HG02870 (cell line): Measurements from ENCODE around the gene YJU2.

Experiments
- ATAC-seq: cut with Tn5 transposase; IDR thresholded peaks from one replicate; pipeline ENCODE4 v1.9.1; 2021; ENCODE audit warnings: mild to moderate bottlenecking, moderate library complexity; ENCODE audit not compliant: unreplicated experiment

The YJU2 gene

DNA sequence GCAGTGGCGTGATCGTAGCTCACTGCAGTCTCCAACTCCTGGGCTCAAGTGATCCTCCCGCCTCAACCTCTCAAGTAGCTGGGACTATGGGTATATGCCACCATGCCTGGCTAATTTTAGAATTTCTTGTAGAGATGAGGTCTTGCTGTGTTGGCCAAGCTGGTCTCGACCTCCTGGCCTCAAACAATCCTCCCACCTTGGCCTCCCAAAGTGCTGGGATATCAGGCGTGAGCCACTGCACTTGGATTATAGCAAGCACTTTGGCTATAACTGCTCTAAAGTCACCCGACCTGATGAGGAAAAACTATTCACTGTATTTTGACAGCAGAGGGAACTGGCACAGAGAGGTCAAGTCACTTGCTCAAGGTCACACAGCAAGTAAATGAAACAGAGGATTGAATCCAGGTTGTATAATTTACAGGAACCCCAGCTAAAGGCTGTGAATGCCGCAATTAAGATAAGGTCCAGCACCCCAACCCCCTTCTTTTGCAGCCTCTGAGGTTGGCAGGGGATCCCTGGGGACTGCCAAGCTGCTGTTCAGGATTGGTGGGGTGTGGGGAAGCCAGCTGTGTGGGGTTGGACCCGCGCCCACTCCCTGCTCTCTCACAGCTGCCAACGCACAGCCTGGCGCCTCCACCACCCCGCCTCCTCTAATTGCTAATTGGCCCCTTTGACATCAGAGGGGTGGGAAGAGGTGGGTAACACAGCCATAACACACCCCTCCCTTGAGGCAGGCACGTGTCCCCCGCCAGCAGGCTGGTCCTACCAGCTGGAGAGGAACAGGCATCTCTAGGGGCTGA lies 49.3 kb downstream of the YJU2 start:
- no peak for ATAC-seq

DNA sequence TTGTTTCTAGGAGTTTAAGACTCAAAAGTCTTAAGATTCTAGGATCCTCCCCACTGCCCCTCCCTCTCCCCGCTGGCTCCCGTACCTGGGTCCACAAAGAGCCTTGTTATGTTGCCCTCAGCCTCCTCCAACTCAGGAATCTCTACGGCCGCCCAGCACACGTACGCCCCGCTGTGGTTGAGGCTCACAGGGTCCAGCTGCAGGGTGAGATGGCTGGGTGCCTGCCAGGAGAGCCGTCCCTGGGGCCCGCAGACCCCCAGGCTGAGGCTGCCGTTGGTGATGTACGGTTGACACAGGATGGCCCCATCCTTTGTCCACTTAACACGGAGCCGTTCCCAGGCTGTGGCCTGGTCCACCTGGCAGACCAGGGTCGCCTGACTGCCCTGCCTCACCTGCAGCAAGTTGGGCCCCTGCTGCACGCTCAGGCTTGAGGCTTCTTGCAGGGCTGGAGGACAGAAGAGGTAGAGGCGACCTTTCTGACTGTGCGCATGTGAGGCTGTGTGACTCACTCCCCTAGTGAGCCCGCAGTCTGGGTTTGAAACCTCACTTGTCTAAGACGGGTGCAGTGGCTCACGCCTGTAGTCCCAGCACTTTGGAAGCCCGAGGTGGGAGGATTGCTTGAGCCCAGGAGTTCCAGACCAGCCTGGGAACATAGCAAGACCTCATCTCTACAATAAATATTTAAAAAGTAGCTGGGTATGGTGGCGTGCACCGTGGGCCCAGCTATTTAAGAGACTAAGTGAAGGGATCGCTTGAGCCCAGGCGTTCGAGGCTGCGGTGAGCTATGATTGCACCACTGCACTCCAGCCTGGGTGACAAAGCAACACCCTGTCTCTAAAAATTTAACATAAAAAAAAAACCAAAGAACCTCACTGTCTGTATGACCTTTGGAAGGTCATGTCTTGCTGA lies 51.3 kb downstream of the YJU2 start:
- no peak for ATAC-seq

- ATAC-seq, result no peak
These were observed 52.1 kb downstream of the YJU2 start for GRCh38 chr19:4298810-4299550.

DNA sequence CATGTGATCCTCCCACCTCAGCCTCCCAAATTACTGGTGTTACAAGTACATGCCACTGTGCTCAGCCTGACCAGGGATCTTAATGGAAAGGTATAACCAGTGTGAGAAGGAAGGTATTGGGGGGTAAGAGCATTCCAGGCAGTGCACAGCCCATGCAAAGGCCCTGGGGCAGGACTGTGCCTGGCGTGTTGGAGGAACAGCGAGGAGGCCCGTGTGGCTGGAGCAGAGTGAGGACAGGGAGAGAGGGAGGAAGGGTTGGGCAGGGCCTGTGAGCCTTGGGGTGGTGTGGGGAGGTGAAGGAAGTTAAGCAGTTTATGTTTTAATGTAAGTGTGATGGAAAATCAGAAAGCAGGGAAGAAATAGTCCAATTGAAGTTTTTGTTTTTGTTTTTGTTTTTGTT lies 53.7 kb downstream of the YJU2 start:
- no peak for ATAC-seq

DNA sequence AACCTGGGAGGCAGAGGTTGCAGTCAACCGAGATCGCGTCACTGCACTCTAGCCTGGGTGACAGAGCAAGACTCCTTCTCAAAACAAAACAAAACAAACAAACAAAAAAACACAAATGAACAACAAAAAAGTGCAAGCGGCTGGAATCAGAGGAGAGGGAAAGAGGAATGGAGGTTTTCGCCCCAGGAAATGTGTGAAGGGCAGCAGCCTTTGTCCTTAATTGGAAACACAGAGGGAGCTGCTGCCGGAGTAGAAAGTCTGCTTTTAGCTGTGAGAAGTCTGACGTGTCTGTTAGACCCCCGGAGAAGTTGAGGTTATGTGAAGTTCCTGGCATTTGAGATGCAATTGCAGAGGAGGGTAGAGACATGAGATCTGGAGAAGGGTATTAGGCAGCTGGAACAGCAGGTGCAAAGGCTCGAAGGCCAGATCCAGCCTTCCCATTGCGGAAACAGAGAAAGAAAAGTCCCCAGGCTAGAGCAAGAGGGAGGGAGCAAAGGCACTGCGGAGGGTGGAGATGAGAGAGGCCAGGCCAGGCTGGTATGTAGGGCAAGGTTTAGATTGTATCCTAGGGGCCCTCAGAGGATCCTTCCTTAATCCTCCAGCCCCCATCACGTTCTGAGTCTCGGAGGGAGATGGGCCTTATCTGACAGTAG lies 54.8 kb downstream of the YJU2 start:
- ATAC-seq, result no peak

GRCh38 chr19:4302243-4302640 lies 55.4 kb downstream of the YJU2 start, which contains the start of gene TMIGD2:
Gene TMIGD2 (minus strand): TSS chr19:4302389. CDS start chr19:4302385, 4 bp downstream.
- no peak for ATAC-seq

DNA sequence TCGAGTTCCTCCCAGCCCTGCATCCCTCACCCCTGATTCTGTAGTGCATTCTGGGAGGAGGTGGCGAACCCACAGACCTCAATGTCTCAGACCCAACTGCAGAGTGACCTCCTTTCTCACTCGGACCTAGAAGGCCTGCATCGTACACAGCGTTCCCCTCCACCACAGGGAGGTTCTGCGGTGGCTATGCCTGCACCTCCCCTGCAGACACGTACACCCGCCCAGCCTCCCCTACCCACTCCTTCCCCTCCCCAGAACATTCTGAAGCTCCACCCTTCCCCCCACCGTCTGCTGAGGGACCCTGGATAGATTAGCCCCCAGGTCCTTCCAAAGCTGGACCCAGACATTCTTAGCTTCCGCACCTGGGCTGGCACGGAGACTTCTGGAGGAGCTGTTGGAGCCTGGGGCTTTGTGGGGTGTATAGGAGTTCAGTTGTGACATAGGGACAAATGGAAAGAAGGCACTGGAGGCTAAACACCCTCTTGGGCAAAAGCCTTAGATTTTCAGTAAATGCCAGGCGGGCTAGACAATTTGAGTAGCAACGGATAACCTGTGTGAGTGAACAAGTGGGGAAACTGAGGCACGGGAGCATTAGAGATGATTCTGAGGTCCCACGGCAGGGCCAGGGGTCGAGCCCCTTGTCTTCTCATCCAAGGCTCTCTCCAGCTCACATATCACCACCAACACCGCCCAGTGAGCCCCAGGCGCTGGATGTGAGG lies 57.1 kb downstream of the YJU2 start:
- ATAC-seq, result no peak

DNA sequence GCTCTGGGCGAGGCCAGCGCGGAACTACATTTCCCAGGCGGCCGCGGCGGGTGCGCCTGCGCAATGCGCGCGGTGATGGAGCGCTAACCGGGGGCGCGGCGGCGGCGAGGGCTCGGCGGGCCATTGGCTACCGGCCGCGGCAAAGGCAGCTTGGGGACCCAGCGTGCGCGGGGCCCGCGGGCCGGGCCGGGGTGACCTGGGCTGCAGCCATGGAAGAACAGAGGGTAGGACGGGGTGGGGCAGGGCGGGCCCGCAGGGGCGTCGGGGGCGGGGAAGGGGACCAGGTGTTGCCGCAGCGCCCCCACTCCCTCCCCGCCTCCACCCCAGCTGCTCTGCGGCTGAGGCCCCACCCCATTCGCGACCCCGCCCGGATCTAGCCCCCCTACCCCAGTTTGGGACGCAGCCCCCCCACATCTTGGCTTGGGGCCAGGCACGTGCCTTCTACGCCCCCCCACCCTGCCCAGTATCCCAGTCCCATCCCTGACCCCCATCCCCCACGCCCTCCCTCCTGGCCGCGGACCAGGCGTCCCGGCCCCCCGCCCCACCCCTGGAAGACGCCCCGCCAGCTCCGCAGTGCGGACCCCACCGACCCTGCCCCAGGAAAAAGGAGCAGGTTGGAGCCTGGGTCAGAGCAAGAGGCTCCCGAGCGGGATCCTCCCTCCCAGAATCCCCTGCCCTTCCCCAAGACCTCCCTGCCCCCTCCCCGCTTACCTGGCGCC lies 57.8 kb downstream of the YJU2 start, which contains the start of gene FSD1:
FSD1 (plus strand) TSS at position 61 of the 719 bp plus-strand sequence; CDS start at position 210, 149 bp downstream.
- ATAC-seq, result no peak

- ATAC-seq, result no peak
These were observed 58.4 kb downstream of the YJU2 start for GRCh38 chr19:4305257-4305612.

GRCh38 chr19:4305659-4306058 lies 58.8 kb downstream of the YJU2 start:
- ATAC-seq, result no peak

GRCh38 chr19:4310247-4311121 lies 63.6 kb downstream of the YJU2 start:
- no peak for ATAC-seq

DNA sequence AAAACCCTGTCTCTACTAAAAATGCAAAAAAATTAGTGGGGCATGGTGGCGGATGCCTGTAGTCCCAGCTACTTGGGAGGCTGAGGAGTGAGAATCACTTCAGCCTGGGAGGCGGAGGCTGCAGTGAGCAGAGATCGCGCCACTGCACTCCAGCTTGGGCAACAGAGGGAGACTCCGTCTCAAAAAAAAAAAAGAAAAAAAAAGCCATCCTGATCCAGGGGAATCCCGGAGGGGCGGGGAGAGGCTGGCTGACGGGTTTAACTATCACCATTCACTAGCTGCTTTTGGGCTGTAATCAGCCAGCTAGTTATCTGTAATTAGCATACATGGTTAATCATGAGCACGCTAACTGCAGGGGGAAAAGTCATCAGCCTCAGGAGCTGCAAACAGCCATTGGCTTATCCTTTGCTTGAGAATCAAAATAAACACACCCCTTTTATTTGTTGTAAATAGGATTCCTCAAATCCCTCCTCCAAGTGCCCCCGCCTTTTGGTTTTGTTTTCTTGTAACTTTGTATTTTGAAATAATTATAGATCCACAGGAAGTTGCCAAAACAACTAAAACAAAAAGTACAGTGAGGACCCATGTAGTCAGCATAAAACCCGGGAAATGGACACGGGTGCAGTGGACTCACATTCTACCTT lies 67.1 kb downstream of the YJU2 start:
- ATAC-seq, result no peak

GRCh38 chr19:4316956-4317355 lies 70.1 kb downstream of the YJU2 start:
- ATAC-seq, result no peak

- ATAC-seq, result no peak
These were observed 71.6 kb downstream of the YJU2 start for GRCh38 chr19:4318460-4318859.
